Measurements from ENCODE around the gene KCTD20.

- TF ChIP-seq CTCF (IDR thresholded peaks at IDR 0.05) (no peak), POLR2AphosphoS5 (IDR thresholded peaks at IDR 0.05) (no peak)
These were observed 74.2 kb downstream of the KCTD20 start for GRCh38 chr6:36516988-36517387.
